HG02938 (cell line): ENCODE results near the gene COX6B2.
"Not testable (repeated sequence)": the region's sequence is repeated elsewhere in the genome, so short reads cannot be mapped to it uniquely, and the experiment has no call there.

Experiments
- ATAC-seq: cut with Tn5 transposase; IDR thresholded peaks from one replicate; pipeline ENCODE4 v1.9.1; 2021; ENCODE audit warnings: mild to moderate bottlenecking, moderate library complexity; ENCODE audit not compliant: unreplicated experiment

The COX6B2 gene, protein sequence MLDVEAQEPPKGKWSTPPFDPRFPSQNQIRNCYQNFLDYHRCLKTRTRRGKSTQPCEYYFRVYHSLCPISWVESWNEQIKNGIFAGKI

DNA sequence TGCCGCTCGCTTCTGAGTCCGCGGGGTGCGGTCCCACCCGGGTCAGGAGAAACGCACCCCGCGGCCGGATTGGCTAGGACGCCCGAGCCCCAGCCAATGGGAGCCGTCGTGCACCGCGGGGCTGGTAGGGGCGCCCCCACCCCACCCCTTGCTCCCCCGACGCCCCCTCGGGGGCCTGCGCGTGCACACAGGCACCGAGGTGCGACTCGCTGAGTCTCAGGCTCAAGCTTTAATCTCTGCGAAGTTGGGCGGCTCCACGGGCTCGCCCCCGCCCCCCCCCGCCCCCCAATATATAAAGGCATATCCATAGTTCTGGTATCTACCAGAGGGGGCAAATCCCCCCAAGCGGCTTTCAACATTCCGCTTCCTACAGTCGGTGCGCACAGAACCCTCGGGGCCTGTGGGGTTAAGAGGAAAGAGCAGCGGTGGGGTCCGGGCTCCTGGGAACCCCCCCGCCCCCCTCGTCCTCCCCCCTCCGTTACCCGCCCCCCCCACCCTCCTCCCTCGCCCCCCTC is at the start of gene COX6B2:
Gene COX6B2, minus strand, starts transcription at position 22 of the 515 bp plus-strand sequence. CDS start 198 bp downstream, outside the sequence.
- no peak for ATAC-seq

DNA sequence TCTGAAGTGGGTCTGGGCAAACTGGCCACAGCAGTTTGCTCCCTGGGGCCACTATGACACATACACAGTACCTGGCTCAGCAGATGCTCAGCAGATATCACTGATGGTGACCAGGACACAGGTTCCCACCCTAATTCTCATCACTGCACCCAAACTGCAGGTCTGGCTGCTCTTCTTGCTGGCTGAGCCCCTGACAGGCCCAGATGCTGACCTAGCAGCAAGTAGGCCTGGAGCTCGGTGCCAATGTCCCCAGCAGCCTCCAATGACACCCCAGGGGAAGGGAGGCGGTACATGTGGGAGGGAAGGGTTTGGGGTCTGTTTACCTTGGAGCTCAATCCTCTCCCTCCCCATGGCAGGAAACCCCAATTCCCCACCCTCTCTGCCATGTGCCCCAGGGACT is 48.0 kb upstream of the COX6B2 start:
- no peak for ATAC-seq

DNA sequence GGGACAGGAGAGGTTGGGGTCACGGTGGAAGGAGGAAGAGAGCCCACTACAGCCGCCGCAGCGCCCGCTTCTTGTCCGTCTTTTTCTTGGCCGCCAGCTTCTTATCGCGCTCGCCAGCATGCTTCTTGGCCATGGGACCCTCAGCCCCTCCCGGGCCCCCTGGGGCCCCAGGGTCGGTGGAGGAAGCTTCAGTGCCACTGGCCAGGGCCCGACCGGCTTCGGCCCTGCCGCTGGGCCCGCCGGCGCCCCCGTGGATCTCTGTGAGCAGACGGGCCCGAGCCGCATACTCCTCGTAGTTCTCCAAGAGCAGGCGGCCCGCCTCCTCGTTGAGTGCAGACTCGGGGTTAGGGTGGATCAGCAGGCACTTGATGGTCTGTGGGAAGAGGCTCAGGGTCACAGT is 46.9 kb upstream of the COX6B2 start:
- not testable (repeated sequence) for ATAC-seq

DNA sequence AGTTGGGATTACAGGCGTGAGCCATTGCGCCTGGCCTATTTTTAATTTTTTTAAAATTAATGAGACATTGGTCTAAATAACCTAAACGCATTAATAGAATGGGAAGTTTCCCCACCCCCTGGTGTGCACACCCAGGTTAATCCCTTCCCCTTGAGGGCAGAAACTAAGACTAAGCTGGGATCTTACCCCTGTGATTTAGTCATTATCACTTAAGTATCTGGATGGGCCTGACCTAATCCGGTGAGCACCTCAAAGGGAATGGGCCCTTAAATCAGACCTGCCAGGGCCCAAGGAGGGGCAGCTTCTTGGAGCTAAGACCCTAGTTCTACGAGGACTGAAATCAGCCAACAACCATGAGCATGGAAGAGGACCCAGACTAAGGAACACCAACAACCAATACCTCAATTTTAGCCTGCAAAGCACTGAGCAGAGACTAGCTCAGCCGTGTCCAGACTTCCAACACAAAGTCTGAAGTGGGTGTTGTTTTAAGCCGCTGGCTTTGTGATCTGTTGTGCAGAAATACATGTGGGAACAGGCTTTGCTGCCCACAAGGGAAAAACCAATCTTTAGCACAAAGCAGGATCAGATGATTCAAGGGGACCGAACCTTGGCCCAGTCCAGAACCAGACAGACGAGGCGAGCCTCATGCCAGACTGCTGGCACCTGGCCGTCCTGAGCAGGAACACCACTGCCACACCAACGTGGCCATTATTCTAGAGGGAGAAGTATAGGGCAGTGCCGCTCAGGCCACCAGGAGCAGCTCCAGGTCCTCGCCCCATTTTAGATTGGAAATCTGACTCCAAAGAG is 46.0 kb upstream of the COX6B2 start:
- ATAC-seq: no peak

DNA sequence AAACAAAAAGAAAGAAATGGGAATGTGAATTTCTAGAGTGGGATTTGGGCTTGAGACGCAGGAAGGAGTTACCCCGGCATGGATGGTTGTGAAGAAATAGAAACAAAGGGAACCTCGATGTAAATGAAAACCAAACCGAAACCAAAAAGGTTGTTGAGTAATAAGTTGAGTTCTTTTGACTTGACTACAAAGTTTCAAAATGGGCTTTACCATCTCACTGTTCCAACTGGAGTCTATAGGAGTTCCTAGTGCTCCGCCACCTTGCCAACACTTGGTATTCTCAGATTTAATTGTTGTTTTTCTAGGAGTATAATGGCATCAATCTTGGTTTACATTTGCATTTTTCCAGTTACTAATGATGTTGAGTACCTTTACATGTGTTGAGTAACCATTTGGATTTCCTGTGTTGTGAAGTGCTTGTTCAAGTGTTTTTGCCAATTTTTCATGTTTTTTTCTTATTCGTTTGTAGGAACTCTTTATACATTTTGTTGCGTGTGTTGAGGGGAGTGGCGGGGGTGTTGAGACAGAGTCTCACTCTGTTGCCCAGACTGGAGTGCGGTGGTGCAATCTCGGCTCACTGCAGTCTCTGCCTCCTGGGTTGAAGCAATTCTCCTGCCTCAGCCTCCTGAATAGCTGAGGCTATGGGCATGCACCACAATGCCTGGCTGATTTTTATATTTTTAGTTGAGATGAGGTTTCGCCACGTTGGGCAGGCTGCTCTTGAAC is 43.8 kb upstream of the COX6B2 start:
- no peak for ATAC-seq

DNA sequence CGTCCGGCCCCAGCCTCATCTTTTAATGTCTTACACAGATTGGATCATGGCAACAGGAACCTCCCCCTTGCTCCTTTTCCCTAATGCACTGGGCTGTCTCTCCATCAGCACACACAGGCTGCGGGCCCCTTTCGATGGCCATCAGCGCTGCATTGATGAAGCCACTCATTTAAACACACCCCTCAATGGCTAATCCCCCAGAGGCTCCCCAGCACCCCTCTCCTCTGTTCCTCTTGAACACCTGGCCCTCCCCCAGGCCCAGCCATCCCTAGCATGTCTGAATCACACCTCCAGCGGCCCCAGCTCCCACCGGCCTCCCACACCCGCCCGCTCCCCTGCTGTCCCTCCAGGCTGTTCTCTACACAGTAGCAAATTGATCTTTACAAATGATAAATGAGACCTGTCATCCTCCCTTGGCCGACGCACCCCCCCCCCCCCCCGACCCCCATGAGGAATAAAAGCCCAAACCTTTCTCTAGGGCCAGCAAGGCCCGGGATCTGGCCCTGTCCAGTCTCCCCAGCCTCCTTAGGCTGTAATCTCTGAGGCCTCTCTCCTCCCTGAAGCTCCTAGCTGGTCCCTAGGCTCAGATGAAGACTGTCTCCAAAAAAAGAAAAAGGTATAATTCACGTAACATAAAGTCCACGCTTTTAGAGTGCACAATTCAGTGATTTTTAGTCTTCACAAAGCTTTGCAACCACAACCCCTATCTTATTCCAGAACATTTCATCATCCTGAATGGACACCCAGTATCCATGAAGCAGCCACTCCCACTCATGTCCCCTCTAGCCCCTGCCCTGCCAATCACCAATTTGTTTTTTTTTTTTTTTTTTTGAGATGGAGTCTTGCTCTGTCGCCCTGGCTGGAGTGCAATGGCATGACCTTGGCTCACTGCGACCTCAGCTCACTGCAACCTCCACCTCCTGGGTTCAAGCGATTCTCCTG is 38.6 kb upstream of the COX6B2 start:
- ATAC-seq: no peak

DNA sequence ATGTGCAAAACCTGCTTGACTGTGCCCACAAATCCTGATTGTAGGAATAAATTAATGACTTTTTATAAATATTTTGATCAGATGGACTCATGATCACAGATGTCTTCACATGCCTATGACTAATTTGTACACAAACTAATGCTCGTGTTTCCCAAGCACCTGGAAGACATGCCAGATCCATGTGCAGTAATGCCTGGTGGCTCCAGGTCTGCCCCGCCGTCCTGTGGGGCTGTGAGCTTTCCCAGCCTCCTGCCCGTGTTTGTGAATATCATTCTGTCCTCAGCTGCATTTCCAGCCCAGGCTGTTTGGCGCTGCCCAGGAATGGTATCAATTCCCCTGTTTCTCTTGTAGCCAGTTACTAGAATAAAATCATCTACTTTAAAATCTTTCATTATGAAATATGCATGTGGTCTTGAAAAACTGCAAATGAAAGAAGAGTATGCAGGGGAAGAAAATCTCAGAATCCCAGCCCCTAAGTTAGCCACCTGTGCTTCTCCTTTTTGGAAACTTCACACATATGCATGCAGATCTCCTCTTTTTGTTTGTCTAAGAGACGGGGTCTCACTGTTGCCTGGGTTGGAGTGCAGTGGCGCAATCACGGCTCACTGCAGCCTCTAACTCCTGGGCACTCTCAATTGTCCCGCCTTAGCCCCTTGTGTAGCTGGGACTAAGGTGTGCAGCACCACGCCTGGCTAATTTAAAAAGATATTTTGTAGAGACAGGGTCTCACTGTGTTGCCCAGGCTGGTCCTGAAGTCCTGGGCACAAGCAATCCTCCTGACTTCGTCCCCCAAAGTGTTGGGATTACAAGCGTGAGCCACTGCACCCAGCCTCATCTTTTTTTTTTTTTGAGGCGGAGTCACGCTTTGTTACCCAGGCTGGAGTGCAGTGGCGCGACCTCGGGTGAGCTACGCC is 37.4 kb upstream of the COX6B2 start:
- no peak for ATAC-seq

DNA sequence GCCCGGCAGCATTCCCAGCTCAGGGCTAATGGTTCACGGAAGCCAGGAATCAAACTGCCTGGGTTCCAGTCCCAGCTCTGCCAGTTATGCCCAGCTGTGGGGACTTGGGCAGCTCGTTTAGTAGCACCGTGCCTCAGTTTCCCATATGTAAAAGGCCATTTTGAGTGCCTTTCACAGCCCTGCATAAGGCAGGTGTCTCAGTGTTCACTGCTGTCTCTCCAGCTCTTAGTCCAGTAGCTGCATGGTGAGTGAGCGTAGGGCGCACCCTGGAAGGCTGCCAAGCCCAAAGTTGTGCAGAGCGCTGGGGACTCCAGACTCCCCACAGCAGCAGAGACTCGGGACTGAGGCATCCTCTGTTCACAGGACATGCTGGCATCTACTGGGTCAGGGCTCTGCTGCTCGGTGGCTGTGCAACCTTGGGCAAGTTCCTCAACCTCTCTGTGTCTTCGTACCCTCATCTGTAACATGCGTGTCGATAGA is 36.7 kb upstream of the COX6B2 start:
- ATAC-seq: no peak

DNA sequence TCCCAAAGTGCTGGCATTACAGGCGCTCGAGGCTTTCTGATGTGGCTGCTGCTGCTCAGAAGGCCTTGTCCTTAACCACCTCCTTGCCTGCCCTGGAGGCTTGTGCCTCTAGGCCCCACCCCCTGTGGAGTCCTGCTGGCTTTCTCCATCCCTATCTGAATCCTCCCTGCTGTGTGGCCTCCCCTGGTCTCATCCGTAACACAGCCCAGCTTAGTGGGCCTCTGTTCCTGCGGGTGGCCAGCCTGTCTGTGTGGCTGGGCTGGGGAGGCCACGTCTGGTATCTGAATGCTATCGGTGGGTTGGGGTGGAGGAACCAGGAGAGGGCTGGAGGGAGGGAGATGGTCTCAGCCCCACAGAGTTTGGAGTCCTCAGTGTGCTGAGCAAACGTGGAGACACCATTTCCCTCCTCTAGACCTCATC is 36.0 kb upstream of the COX6B2 start:
- ATAC-seq: no peak

DNA sequence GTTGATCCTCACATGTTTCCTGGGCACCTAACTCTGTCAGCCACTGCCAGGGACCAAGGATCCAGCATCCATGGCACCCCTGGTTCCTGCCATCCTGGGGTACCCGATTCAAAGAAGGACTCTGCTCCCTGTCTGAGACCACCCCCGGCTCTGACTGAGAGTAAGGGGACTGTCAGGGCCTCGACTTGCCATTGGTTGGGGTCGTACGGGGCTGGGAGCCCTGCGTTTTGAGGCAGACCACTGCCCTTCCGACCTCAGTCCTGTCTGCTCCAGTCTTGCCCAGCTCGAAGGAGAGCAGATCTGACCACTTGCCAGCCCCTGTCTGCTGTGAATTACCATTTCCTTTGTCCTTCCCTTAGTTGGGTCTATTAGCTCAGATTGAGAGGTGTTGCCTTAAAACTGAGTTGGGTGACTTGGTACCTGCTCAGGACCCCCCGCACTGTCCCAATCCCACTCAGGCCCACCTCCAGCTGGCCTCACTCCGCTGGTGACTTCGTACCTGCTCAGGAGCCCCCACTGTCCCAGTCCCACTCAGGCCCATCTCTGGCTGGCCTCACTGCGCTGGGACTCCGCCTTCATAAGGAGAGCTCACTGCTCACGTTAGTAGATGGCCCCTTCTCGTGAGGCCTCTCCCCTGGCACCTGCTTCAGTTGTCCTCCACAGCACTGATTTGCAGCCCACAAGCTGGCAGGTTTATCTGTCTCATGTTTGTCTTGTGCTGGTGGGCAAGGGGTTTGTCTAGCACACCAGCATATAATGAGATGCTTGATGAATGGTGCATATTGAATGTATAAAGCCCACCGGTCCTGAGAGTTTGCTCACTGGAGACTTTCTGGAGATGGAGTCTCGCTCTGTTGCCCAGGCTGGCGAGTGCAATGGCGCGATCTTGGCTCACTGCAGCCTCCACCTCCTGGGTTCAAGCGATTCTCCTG is 35.1 kb upstream of the COX6B2 start:
- no peak for ATAC-seq

DNA sequence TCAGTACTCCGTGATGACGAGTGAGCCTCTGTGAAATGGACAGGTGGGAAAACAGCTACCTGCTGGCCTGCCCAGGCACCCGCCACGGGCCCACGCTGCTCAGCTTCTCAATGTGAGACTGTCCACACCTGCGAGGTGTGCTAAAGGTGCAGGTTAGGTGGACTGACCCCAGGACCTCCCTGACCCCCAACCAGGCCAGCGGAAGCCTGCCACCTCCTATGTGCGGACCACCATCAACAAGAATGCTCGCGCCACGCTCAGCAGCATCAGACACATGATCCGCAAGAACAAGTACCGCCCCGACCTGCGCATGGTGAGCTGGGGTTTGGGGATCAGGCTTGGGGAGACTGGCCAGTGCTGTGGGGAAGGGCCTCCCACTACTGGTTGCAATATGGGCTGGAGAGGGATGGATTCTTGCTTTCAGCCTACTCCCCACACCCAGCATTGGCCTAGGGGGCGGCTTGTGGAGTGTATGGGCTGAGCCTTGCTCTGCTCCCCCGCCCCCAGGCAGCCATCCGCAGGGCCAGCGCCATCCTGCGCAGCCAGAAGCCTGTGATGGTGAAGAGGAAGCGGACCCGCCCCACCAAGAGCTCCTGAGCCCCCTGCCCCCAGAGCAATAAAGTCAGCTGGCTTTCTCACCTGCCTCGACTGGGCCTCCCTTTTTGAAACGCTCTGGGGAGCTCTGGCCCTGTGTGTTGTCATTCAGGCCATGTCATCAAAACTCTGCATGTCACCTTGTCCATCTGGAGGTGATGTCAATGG is 33.4 kb upstream of the COX6B2 start:
- ATAC-seq: no peak

DNA sequence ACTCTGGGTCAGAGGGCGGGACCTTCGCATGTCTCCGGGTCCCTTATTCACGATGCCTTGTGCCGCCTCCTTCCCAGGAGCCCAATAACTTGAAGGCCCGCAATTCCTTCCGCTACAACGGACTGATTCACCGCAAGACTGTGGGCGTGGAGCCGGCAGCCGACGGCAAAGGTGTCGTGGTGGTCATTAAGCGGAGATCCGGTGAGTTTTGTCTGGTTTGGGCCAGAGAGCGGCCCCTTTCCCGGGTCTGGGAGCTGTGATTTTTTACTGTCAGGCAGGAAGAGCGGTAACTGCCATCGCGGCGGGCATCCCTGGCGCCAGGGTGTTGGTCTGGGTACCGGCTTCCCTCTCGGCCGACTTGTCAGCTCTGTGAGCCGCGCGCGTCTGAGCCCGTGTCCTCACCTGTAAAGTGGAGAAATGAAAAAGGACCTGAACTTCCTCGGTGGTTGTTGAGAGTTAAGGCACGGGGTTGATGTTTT is 32.0 kb upstream of the COX6B2 start:
- ATAC-seq: no peak

DNA sequence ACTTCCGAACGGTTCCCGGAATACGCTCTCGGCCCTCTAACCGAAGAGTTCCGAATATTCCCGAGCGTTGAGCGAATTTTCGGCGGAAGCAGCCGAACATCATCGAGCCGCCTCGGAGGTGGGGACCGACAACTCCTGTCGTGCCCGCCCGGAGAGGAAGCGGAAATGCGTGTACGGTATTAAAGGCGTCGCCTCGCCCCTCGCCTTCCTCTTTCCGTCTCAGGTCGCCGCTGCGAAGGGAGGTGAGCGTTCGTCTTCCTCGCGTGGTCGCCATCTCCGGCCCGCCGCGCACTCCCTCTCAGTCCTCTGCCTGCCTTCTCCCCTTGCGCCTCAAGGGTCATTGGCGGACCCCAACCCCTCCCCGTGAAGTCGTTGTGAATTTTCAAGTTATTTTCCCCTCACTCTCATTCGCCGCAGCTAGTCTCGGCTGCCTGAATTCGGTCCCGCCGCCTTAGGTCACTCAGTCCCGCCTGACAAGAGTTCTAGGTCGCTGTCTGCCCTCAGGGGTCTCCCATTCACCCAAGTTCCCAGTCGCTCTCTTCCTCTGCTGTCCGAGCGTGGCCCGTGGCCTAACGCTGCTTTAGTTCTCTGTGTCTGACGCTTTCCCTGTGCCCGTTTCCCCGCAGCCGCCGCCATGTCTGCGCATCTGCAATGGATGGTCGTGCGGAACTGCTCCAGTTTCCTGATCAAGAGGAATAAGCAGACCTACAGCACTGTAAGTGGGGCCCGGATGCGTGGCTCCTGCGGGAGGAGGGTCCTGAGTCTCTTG is 31.4 kb upstream of the COX6B2 start, which contains the start of gene RPL28:
Gene RPL28, plus strand, starts transcription at position 209 of the 769 bp plus-strand sequence. Its CDS starts 426 bp downstream, at position 635.
- peak; percentile 74 for ATAC-seq

DNA sequence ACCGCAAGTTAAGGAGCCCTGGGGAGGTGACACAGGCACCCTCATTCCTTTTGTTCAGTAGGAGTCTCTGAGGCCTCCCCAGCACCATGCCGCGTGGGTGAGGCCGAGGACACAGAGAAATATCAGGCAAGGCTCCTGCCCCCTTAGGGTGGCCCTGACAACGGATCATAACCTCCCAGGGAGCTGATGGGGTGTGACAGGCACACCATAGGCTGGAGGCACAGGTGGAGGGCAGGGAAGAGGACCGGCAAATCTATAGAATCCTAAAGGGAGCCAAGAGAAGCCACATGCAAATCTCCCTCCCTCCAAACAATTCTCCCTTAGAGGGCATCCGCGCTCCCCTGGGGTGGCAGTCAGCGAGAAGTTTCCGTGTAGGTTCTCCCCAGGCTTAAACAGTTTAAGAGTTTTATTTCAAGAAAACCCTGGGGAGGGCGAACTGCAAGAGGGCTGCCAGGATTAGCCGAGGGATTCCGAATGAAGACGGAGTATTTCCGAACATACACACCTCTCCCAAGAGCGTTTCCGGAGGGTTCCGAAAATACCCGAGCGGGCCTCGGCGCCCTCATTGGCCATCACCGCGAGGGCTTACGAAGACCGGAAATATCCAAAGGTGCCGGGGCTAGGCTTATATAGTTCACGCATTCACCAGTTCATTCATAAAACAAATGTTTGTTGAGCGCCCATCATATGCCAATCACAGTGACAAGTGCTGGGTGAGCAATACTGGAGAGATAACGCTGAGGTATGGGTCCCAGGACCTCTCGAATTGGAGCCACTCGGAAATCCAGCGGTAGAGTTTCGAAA is 30.6 kb upstream of the COX6B2 start:
- ATAC-seq: peak; percentile 58

DNA sequence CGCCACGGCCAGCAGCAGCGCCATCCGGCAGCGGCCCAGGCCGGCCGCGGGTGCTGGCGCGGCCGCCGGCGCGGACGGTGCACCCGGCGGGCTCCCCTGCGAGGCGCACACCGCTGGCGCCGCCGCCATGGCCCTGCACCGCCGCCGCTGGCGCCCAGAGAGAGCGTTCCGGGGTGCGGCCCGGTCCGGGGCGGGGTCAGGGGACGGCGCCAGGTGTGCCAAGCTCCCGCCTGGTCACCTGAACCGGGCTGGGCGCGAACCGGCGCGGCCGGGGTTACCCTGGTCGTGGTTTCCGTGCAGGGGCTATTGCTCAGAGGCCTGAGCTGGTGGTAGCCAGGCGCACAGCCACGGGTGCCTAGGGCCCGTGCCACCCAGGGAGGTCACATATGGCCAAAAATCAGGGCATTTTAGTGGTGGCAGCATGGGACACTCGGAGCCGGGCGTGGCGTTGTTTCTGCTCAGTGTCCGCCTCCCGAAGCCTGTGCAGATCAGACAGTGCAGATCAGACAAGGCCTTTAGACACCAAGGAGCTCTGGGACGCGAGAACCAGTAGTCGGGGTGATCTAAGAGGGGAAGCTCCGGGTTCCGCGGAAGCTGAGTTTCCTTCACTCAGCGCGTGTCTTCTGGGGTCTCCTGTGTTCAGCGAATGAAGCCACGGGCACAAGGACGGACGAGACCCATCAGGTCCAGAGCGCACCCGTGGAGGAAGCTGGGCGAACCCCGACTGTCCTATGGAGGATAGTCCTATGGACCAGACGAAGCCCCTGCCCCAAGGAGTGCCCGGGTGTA is 29.8 kb upstream of the COX6B2 start, which contains the start of gene TMEM238:
Gene TMEM238, minus strand, starts transcription at position 162 of the 789 bp plus-strand sequence. Its CDS starts 33 bp downstream, at position 129.
- ATAC-seq: no peak
